ENCODE data around the gene RNF114.
"Not testable (repeated sequence)": the region's sequence is repeated elsewhere in the genome, so short reads cannot be mapped to it uniquely, and the experiment has no call there.

- not testable (repeated sequence) for TF ChIP-seq CTCF (IDR thresholded peaks at IDR 0.05; ENCODE audit: poor library complexity); EZH2 (IDR thresholded peaks at IDR 0.05; ENCODE audit: borderline replicate concordance); EZH2phosphoT487 (IDR thresholded peaks at IDR 0.05; ENCODE audit: low read depth, severe bottlenecking, unreplicated experiment)
Observed at GRCh38 chr20:49977740-49978139, 41.5 kb downstream of the RNF114 start.
